CD4-positive, CD25-positive, alpha-beta regulatory T cell (primary cell): ENCODE data around the gene SYNPO2L. TPM values are rescaled to one million over a fixed set of nuclear protein-coding genes. Genes with fewer than 3 reads are reported as not detected.

Source experiments
- ATAC-seq, 2 donors: fragments of 150-1000 bp; cut with Tn5 transposase; one replicate each; pipeline ENCODE4 v1.10.0; 2021; ENCODE audit warnings: low read depth in 2 of 2, moderate number of reproducible peaks in 2 of 2, moderate library complexity in 1 of 2
- DNase-seq, 3 donors: peaks; one replicate each; pipeline versions ENCODE4 v3.0.0 to v3.0.0-alpha.2; 2012 to 2022; ENCODE audit warnings: mixed read lengths in 1 of 3
- H3K27ac ChIP-seq: one replicate; pipeline ENCODE4 v1.7.0; 2013; ENCODE audit warnings: mild to moderate bottlenecking, low read length; ENCODE audit not compliant: insufficient read depth, poor library complexity, severe bottlenecking
- H3K27me3 ChIP-seq: one replicate; pipeline ENCODE4 v1.7.0; 2013; ENCODE audit warnings: low read length; ENCODE audit not compliant: control insufficient read depth, insufficient read depth
- H3K36me3 ChIP-seq: one replicate; pipeline ENCODE4 v1.7.0; 2013; ENCODE audit warnings: mild to moderate bottlenecking, low read length, moderate library complexity; ENCODE audit not compliant: control insufficient read depth, insufficient read depth
- H3K4me1 ChIP-seq: 2 replicates; pipeline ENCODE4 v1.7.0; 2013; ENCODE audit warnings: mild to moderate bottlenecking, low read length; ENCODE audit not compliant: insufficient read depth, control insufficient read depth, poor library complexity, severe bottlenecking
- H3K4me3 ChIP-seq: one replicate; pipeline ENCODE4 v1.7.0; 2013; ENCODE audit warnings: low read depth, mild to moderate bottlenecking, low read length, moderate library complexity
- H3K9me3 ChIP-seq, 2 experiments: 1 replicate in 1 of 2; 2 replicates in 1 of 2; pipeline ENCODE4 v1.7.0; 2013; ENCODE audit warnings: low read length in 2 of 2, mild to moderate bottlenecking in 1 of 2, moderate library complexity in 1 of 2; ENCODE audit not compliant: control insufficient read depth in 2 of 2
- H3K27ac Mint-ChIP-seq, 3 donors: one replicate each; pipeline ENCODE4 v1.8.0; 2020 to 2022; ENCODE audit warnings: mild to moderate bottlenecking in 3 of 3, mixed read lengths in 3 of 3, moderate library complexity in 2 of 3
- H3K27me3 Mint-ChIP-seq: one replicate; pipeline ENCODE4 v1.8.0; 2022; ENCODE audit warnings: mild to moderate bottlenecking, mixed read lengths
- H3K36me3 Mint-ChIP-seq: one replicate; pipeline ENCODE4 v1.8.0; 2020; ENCODE audit warnings: mixed read lengths
- H3K4me1 Mint-ChIP-seq, 4 donors: one replicate each; pipeline ENCODE4 v1.8.0; 2020 to 2022; ENCODE audit warnings: mixed read lengths in 4 of 4, mild to moderate bottlenecking in 1 of 4
- H3K4me3 Mint-ChIP-seq, 4 donors: one replicate each; pipeline ENCODE4 v1.8.0; 2020 to 2022; ENCODE audit warnings: mild to moderate bottlenecking in 4 of 4, mixed read lengths in 4 of 4, moderate library complexity in 3 of 4
- H3K9me3 Mint-ChIP-seq, 7 donors: one replicate each; pipeline ENCODE4 v1.8.0; 2020 to 2022; ENCODE audit warnings: mixed read lengths in 7 of 7, mild to moderate bottlenecking in 3 of 7, moderate library complexity in 2 of 7
- polyA plus RNA-seq, 4 donors: library from polyadenylated mRNA; unstranded; fragments of 300-500 nt; fragmentation: Illumina TruSeq; gene quantifications; one replicate each; pipeline ENCODE4 v1.2.3, GENCODE V29; 2021
- total RNA-seq: library from RNA; stranded (reverse); gene quantifications from one replicate; pipeline ENCODE4 v1.2.3, GENCODE V29; 2022

SYNPO2L gene
- total and polyA plus RNA-seq, 5 donors from 2014 or later, result not detected

- Histone ChIP-seq H3K36me3 (no peaks in the 10 kb centered on the region), H3K4me3 (no peak overlapping the region), H3K27me3 (no peaks in the 10 kb centered on the region), H3K9me3 (no peaks in the 10 kb centered on the region), H3K4me1 (peaks cover 21% of the 10 kb centered on the region), H3K27ac (no peak overlapping the region)
- Mint-ChIP-seq H3K27me3 (no peaks in the 10 kb centered on the region), H3K4me1 (peaks cover 0 to 17% (median 7%) of the 10 kb centered on the region in 4 donors), H3K9me3 (no peaks in the 10 kb centered on the region), H3K36me3 (no peaks in the 10 kb centered on the region), H3K4me3 (peak overlapping the region in 3 of 4 donors; percentile 55 to 74 (median 56)), H3K27ac (no peak overlapping the region)
- DNase-seq, result no peak
- ATAC-seq, result no peak
Observed at GRCh38 chr10:73647875-73648651, 7.8 kb downstream of the SYNPO2L start.

DNA sequence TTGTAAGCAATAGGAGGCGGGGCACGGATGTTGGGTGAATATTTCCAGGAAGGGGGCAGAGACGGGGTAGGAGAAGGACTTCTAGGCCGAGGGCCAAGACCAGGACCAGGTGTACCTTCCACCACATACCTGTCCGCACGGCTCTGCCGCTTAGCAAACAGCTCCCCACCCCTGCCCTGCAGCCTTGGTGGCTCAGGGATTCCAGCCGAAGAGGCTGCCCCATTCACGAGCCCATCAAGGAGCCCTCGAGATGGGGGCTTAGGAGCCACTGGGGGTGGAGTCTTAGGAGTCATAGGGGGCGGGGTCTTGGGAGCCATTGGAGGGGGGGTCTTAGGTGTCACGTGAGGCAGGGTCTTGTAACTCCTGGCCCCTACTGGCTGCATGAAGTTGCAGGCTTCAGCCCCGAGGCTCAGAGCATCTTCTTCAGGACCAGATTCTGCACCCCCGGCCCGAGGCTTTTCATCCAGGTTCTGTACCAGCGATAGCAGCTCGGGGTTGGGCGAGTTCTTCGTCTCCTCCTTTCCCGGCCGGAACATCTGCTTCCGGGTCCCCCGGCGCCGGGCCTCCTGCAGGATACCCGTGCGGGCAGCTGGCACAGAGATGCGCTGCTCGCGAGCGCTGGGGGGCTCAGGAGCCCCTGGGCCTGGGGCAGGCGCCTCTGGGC lies 8.5 kb downstream of the SYNPO2L start:
- Mint-ChIP-seq H3K9me3 (no peaks in the 10 kb centered on the region), H3K36me3 (no peaks in the 10 kb centered on the region), H3K27me3 (no peaks in the 10 kb centered on the region), H3K4me3 (peak overlapping the region in 3 of 4 donors; percentile 55 to 64 (median 56)), H3K4me1 (peaks cover 0 to 17% (median 7%) of the 10 kb centered on the region in 4 donors), H3K27ac (peak overlapping the region in 1 of 3 donors; percentile 36)
- no peaks in the 10 kb centered on the region for H3K36me3 ChIP-seq
- H3K9me3 ChIP-seq, result no peaks in the 10 kb centered on the region
- DNase-seq (peak in 1 of 3 donors; percentile 2), ATAC-seq (no peak)
- peaks cover 21% of the 10 kb centered on the region for H3K4me1 ChIP-seq
- H3K27ac ChIP-seq, result no peak overlapping the region
- no peak overlapping the region for H3K4me3 ChIP-seq
- no peaks in the 10 kb centered on the region for H3K27me3 ChIP-seq

DNA sequence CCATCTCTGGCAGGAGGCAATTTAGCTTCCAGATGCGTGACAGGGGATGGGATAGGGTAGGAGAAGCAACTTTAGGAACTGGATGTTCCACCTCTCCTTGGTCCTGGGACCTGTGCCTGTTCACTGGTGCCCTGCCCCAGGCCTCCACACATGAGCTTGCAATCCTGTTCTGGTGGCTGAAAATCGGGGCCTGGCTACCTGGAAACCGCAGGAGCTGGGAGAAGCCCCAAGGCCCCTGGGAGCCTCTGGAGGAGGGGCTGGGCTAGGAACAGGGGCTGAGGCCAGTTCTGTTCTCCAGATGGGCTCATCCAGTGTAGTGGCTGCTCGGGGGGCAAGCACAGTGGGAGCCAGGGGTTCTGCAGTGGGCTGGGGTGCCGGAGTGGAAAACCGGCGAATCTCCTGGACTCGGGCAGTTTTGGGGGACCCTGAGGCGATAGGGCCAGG lies 9.2 kb downstream of the SYNPO2L start:
- H3K4me3 Mint-ChIP-seq, result peak overlapping the region in 2 of 4 donors; percentile 55 to 56
- no peaks in the 10 kb centered on the region for H3K9me3 Mint-ChIP-seq
- Histone ChIP-seq H3K4me1 (peaks cover 21% of the 10 kb centered on the region), H3K36me3 (no peaks in the 10 kb centered on the region), H3K27me3 (peaks cover 3% of the 10 kb centered on the region), H3K4me3 (no peak overlapping the region), H3K27ac (no peak overlapping the region), H3K9me3 (no peaks in the 10 kb centered on the region)
- no peak for ATAC-seq
- H3K27ac Mint-ChIP-seq, result peak overlapping the region in 1 of 3 donors; percentile 56
- DNase-seq, result no peak
- no peaks in the 10 kb centered on the region for H3K27me3 Mint-ChIP-seq
- no peaks in the 10 kb centered on the region for H3K36me3 Mint-ChIP-seq
- H3K4me1 Mint-ChIP-seq, result peaks cover 0 to 17% (median 7%) of the 10 kb centered on the region in 4 donors

DNA sequence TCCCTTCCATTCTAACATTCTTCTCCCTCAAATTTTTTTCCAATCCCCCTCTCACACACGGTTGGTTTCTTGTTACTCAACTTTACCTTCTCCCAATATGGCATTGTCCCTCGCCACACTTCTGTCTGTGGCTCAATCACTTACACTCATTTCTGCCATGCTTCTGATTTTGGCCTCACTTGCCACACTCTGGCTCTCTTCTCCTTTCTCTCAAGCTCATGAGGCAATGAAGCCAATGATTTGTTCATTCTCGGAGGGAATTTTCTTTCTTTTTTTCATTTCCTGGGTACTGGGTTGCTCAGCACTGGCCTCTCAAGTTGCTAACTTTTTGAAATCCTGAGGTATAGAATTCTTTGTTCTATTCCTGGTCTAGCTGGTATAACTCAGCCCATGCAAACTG lies 10.6 kb downstream of the SYNPO2L start:
- Mint-ChIP-seq H3K27me3 (peaks cover 9% of the 10 kb centered on the region), H3K4me1 (peaks cover 0 to 17% (median 7%) of the 10 kb centered on the region in 4 donors), H3K9me3 (no peaks in the 10 kb centered on the region), H3K36me3 (no peaks in the 10 kb centered on the region), H3K27ac (peak overlapping the region in 1 of 3 donors; percentile 6), H3K4me3 (peak overlapping the region in 1 of 4 donors; percentile 15)
- Histone ChIP-seq H3K27me3 (peaks cover 3% of the 10 kb centered on the region), H3K27ac (no peak overlapping the region), H3K36me3 (no peaks in the 10 kb centered on the region), H3K4me3 (no peak overlapping the region), H3K9me3 (no peaks in the 10 kb centered on the region), H3K4me1 (peaks cover 21% of the 10 kb centered on the region)
- no peak for ATAC-seq
- DNase-seq, result no peak

GRCh38 chr10:73644767-73645166 lies 11.1 kb downstream of the SYNPO2L start:
- Histone ChIP-seq H3K4me1 (peaks cover 21% of the 10 kb centered on the region), H3K4me3 (no peak overlapping the region), H3K9me3 (no peaks in the 10 kb centered on the region), H3K27ac (no peak overlapping the region), H3K27me3 (peaks cover 3% of the 10 kb centered on the region), H3K36me3 (no peaks in the 10 kb centered on the region)
- Mint-ChIP-seq H3K9me3 (no peaks in the 10 kb centered on the region), H3K27me3 (peaks cover 9% of the 10 kb centered on the region), H3K27ac (no peak overlapping the region), H3K4me1 (peaks cover 0 to 17% (median 7%) of the 10 kb centered on the region in 4 donors), H3K4me3 (no peak overlapping the region), H3K36me3 (no peaks in the 10 kb centered on the region)
- DNase-seq (no peak), ATAC-seq (no peak)

DNA sequence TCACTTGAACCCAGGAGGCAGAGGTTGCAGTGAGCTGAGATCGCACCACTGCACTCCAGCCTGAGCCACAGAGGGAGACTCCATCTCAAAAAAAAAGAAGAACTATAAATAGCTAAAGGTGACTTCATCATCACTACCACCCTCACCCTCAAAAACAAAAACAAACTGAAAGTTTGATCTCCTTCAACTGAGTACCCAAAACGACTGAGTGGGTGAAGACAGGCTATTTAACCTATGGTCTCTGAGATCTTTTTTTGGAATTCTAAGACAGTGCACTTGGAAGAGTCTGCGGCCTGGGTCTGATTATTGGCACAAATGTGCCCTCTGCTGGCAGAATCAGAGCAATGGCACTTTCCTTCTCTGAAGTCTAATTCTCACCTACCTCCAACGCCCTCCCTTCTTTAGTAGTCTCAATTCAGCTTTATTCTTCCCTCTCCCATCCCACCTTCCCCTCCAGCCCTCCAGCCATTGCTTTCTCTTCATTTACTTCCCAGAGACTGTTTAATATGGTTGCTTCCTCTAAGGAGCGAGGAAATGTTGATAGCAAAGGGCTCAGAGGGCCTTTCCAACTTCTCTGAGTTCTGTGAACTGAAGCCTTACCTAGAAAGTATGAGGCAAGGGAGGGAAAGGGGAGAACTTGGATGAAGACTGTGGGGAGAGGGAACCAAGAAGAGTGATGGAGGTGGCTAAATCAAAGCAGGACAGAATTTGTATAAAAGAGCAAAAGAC lies 11.7 kb downstream of the SYNPO2L start:
- Mint-ChIP-seq H3K4me1 (peaks cover 0 to 14% (median 6%) of the 10 kb centered on the region in 4 donors), H3K27me3 (peaks cover 9% of the 10 kb centered on the region), H3K36me3 (no peaks in the 10 kb centered on the region), H3K27ac (peak overlapping the region in 2 of 3 donors; percentile 17 to 20), H3K9me3 (no peaks in the 10 kb centered on the region), H3K4me3 (peak overlapping the region in 1 of 4 donors; percentile 26)
- no peaks in the 10 kb centered on the region for H3K9me3 ChIP-seq
- no peak overlapping the region for H3K4me3 ChIP-seq
- peak; percentile 63 to 67 for ATAC-seq
- peaks cover 3% of the 10 kb centered on the region for H3K27me3 ChIP-seq
- peaks cover 21% of the 10 kb centered on the region for H3K4me1 ChIP-seq
- DNase-seq, result peak; percentile 38 to 69 (median 64)
- H3K36me3 ChIP-seq, result no peaks in the 10 kb centered on the region
- no peak overlapping the region for H3K27ac ChIP-seq

GRCh38 chr10:73643362-73643761 lies 12.5 kb downstream of the SYNPO2L start:
- Histone ChIP-seq H3K4me3 (no peak overlapping the region), H3K4me1 (peaks cover 21% of the 10 kb centered on the region), H3K27me3 (peaks cover 3% of the 10 kb centered on the region), H3K36me3 (no peaks in the 10 kb centered on the region), H3K27ac (no peak overlapping the region), H3K9me3 (no peaks in the 10 kb centered on the region)
- peak overlapping the region in 1 of 3 donors; percentile 56 for H3K27ac Mint-ChIP-seq
- H3K4me1 Mint-ChIP-seq, result peaks cover 0 to 14% (median 6%) of the 10 kb centered on the region in 4 donors
- H3K4me3 Mint-ChIP-seq, result no peak overlapping the region
- H3K9me3 Mint-ChIP-seq, result no peaks in the 10 kb centered on the region
- peaks cover 9% of the 10 kb centered on the region for H3K27me3 Mint-ChIP-seq
- no peak for DNase-seq
- no peak for ATAC-seq
- no peaks in the 10 kb centered on the region for H3K36me3 Mint-ChIP-seq
